Stimulated activated memory B cell treated with anti-CD40 and anti-IgM and Interleukin-4, amounts not matched to agents 10 μg/mL and 1 μg/mL and 100 μg/mL, for 72 hours (primary cell): ENCODE data around the gene PMFBP1.

Experiments
- ATAC-seq: fragments of 150-1000 bp; cut with Tn5 transposase; 2 replicates; pipeline ENCODE4 v1.10.0; 2021
- H3K27ac Mint-ChIP-seq: one replicate; pipeline ENCODE4 v1.8.0; 2022; ENCODE audit warnings: mild to moderate bottlenecking, mixed read lengths
- H3K27me3 Mint-ChIP-seq: one replicate; pipeline ENCODE4 v1.8.0; 2022; ENCODE audit warnings: mixed read lengths
- H3K36me3 Mint-ChIP-seq: one replicate; pipeline ENCODE4 v1.8.0; 2022; ENCODE audit warnings: mixed read lengths
- H3K4me1 Mint-ChIP-seq: one replicate; pipeline ENCODE4 v1.8.0; 2022; ENCODE audit warnings: mixed read lengths
- H3K4me3 Mint-ChIP-seq: one replicate; pipeline ENCODE4 v1.8.0; 2022; ENCODE audit warnings: mild to moderate bottlenecking, moderate library complexity, mixed read lengths
- H3K9me3 Mint-ChIP-seq: one replicate; pipeline ENCODE4 v1.8.0; 2022; ENCODE audit warnings: mixed read lengths

The PMFBP1 gene

DNA sequence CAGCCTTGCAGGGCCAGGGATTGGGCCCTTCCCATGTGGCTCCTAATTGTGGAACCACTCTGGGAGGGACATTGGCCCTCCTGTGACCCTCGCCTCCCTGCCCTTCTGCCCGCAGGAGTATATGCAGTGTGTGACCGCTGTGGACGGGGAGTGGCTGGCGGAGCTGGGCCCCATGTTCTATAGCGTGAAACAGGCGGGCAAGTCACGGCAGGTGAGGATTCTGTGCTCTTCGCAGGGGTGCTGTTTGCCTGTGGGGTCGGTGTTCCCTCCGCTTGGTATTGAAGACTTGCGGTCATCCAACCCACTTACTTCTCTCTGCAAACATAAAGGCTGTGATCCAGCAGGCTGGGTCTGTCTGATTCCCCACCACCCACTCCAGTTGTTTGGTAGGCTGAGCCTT lies 62.7 kb downstream of the PMFBP1 start:
- Mint-ChIP-seq H3K4me3 (no peak overlapping the region), H3K36me3 (peaks cover 99% of the 10 kb centered on the region), H3K27ac (no peak overlapping the region), H3K27me3 (no peaks in the 10 kb centered on the region), H3K4me1 (no peaks in the 10 kb centered on the region), H3K9me3 (no peaks in the 10 kb centered on the region)
- ATAC-seq = no peak

DNA sequence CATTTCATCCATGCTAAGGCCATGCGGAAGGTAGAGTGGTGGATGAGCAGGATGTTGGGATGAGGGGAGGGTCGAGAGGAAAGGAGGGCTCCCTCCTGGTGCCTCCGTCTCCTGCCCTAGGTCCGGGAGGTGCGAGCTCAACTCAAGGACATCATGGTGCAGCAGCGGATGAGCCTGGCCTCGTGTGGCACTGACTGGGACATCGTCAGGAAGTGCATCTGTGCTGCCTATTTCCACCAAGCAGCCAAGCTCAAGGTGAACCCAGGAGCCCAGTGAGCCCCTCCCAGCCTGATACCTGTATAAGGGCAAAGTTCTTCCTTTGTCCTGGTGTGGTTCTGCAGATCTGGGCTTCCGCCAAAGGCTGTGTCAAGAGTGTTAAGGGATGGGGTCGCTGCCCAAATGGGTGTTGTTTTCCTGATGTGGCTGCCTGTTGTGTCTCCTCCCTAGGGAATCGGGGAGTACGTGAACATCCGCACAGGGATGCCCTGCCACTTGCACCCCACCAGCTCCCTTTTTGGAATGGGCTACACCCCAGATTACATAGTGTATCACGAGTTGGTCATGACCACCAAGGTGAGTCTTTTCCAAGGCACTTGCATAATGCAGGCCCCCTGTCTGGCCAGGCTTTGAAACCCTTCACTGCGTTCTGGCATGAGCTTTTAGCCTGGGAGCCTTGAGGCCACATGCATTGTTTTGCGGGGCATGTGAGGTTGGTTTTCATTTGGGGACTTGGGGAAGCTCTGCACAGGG lies 63.4 kb downstream of the PMFBP1 start:
- Mint-ChIP-seq H3K36me3 (peaks cover 99% of the 10 kb centered on the region), H3K4me1 (no peaks in the 10 kb centered on the region)

DNA sequence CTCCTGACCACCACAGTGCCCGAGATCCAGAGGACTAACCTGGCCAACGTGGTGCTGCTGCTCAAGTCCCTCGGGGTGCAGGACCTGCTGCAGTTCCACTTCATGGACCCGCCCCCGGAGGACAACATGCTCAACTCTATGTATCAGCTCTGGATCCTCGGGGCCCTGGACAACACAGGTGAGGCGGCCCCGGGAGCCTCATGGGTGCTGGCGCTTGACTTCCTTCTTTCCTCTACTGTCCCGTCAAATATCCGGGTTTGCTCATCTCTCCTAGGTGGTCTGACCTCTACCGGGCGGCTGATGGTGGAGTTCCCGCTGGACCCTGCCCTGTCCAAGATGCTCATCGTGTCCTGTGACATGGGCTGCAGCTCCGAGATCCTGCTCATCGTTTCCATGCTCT lies 64.6 kb downstream of the PMFBP1 start:
- no peak overlapping the region for H3K27ac Mint-ChIP-seq
- H3K27me3 Mint-ChIP-seq = no peaks in the 10 kb centered on the region
- ATAC-seq = no peak
- H3K36me3 Mint-ChIP-seq = peaks cover 99% of the 10 kb centered on the region
- H3K4me3 Mint-ChIP-seq = no peak overlapping the region
- H3K9me3 Mint-ChIP-seq = no peaks in the 10 kb centered on the region
- H3K4me1 Mint-ChIP-seq = no peaks in the 10 kb centered on the region

More for the DNA sequence above, 63.4 kb downstream of the PMFBP1 start:
- no peaks in the 10 kb centered on the region for H3K27me3 Mint-ChIP-seq
- H3K4me3 Mint-ChIP-seq = no peak overlapping the region
- no peak overlapping the region for H3K27ac Mint-ChIP-seq
- no peak for ATAC-seq
- no peaks in the 10 kb centered on the region for H3K9me3 Mint-ChIP-seq

DNA sequence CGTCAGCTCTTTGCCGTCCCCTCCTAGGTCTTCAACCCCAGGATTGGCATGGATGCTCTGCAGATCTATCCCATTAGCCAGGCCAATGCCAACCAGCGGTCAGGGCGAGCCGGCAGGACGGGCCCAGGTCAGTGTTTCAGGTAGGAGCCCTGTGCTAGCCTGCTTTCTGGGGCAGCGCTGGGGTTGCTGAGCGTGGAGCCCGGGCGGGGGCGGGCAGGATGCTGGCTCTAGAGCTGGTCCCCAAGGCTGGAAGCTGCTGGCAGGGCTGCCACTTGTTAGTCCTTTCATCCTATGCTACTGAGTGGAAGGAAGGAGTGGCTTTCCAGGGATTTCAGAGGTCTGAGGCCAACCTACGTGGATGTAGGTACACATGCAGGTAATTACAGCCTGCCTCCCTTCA lies 66.0 kb downstream of the PMFBP1 start:
- Mint-ChIP-seq H3K4me1 (peaks cover 9% of the 10 kb centered on the region), H3K36me3 (peaks cover 98% of the 10 kb centered on the region), H3K27me3 (no peaks in the 10 kb centered on the region), H3K4me3 (no peak overlapping the region), H3K27ac (no peak overlapping the region), H3K9me3 (no peaks in the 10 kb centered on the region)
- no peak for ATAC-seq

DNA sequence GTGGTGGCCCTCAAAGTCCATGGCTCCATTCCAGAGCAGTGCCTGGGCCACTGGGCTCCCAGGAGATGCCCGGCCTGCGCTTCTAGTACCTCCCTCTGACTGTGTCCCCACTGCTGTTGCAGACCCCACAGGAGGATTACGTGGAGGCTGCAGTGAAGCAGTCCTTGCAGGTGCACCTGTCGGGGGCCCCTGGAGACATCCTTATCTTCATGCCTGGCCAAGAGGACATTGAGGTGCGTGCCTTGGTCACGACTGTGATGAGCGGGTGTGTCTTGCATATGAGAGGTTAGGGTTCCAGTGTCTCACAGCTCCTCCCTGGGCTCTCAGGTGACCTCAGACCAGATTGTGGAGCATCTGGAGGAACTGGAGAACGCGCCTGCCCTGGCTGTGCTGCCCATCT lies 67.0 kb downstream of the PMFBP1 start:
- Mint-ChIP-seq H3K36me3 (peaks cover 98% of the 10 kb centered on the region), H3K27me3 (no peaks in the 10 kb centered on the region), H3K4me3 (no peak overlapping the region), H3K9me3 (no peaks in the 10 kb centered on the region), H3K4me1 (peaks cover 9% of the 10 kb centered on the region), H3K27ac (no peak overlapping the region)
- ATAC-seq = no peak

DNA sequence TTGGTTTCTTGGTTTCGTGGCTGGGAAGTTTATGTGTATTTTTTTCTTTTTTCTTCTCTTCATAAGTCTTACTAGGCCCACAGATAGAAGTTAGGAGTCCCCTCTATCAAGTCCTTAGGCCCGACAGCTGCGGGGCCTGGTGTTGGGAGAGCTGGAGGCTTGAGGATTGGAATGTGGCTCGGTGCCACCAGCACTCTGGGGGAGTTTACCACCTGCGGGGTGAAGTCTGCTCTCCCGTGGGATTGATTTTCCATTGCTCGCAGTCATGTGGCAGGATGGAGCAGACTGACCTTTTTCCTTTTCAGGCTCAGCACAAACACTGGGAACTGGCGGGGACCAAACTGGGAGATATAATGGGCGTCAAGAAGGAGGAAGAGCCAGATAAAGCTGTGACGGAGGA lies 70.8 kb downstream of the PMFBP1 start:
- H3K27ac Mint-ChIP-seq = peak overlapping the region; percentile 55
- peaks cover 95% of the 10 kb centered on the region for H3K36me3 Mint-ChIP-seq
- H3K9me3 Mint-ChIP-seq = no peaks in the 10 kb centered on the region

DNA sequence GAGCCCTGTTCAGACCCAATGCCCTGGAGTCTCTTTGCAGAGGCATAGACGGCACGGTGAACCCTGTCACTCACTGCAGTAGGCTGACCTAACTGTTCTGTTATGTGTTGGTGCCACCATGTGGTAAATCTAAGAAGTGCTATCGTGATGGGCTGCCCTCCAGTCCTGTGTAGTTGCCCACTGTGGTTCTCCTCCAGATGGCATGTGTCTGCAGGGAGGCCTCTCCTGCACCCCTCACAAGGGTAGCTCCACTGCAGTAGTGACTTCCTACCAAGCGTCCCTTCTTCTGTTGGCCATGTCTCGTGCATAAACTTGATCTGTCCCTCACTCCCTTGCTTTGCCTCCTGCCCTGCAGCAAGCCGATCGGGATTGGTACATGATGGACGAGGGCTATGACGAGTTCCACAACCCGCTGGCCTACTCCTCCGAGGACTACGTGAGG lies 72.6 kb downstream of the PMFBP1 start:
- no peak overlapping the region for H3K4me3 Mint-ChIP-seq
- peaks cover 84% of the 10 kb centered on the region for H3K36me3 Mint-ChIP-seq
- H3K9me3 Mint-ChIP-seq = no peaks in the 10 kb centered on the region
- no peaks in the 10 kb centered on the region for H3K27me3 Mint-ChIP-seq
- H3K27ac Mint-ChIP-seq = no peak overlapping the region
- ATAC-seq = peak; percentile 76
- H3K4me1 Mint-ChIP-seq = peaks cover 47% of the 10 kb centered on the region

More for the DNA sequence above, 70.8 kb downstream of the PMFBP1 start:
- Mint-ChIP-seq H3K27me3 (no peaks in the 10 kb centered on the region), H3K4me1 (peaks cover 29% of the 10 kb centered on the region), H3K4me3 (no peak overlapping the region)
- no peak for ATAC-seq

DNA sequence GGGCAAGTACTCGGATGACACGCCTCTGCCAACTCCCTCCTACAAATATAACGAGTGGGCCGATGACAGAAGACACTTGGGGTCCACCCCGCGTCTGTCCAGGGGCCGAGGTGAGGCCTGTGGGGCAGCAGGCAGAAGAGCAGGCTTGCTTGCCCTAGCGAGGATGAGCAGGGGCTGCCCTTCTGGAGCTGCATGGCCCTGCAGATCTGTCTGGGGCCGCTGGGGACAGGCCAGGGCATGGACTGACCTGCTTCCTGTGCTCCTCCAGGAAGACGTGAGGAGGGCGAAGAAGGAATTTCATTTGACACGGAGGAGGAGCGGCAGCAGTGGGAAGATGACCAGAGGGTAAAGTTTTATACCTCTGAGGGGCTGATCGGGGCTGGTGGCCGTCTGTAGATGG lies 73.0 kb downstream of the PMFBP1 start:
- Mint-ChIP-seq H3K36me3 (peaks cover 79% of the 10 kb centered on the region), H3K9me3 (no peaks in the 10 kb centered on the region), H3K4me1 (peaks cover 52% of the 10 kb centered on the region), H3K27ac (no peak overlapping the region), H3K4me3 (no peak overlapping the region), H3K27me3 (no peaks in the 10 kb centered on the region)
- no peak for ATAC-seq

DNA sequence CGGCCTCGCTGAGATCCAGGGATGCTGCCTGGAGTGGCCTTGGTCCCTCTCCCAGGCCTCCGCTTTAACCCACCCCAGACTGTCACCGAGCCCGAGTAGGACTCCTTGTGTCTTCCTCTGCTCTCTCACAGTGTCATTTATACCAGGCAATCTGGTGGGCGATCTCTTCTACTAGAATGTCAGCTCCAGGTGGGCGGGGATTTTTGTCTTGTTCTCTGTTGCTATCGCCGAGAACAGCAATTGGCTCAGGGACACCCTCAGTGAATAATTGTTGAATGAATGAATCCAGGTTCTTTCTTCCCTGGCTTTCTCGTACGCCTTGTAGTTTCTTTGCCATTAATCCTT lies 77.7 kb downstream of the PMFBP1 start:
- peak overlapping the region; percentile 94 for H3K27ac Mint-ChIP-seq
- H3K36me3 Mint-ChIP-seq = peaks cover 49% of the 10 kb centered on the region
- H3K9me3 Mint-ChIP-seq = no peaks in the 10 kb centered on the region
- no peak for ATAC-seq
- peaks cover 68% of the 10 kb centered on the region for H3K4me1 Mint-ChIP-seq
- no peaks in the 10 kb centered on the region for H3K27me3 Mint-ChIP-seq
- peak overlapping the region; percentile 96 for H3K4me3 Mint-ChIP-seq

DNA sequence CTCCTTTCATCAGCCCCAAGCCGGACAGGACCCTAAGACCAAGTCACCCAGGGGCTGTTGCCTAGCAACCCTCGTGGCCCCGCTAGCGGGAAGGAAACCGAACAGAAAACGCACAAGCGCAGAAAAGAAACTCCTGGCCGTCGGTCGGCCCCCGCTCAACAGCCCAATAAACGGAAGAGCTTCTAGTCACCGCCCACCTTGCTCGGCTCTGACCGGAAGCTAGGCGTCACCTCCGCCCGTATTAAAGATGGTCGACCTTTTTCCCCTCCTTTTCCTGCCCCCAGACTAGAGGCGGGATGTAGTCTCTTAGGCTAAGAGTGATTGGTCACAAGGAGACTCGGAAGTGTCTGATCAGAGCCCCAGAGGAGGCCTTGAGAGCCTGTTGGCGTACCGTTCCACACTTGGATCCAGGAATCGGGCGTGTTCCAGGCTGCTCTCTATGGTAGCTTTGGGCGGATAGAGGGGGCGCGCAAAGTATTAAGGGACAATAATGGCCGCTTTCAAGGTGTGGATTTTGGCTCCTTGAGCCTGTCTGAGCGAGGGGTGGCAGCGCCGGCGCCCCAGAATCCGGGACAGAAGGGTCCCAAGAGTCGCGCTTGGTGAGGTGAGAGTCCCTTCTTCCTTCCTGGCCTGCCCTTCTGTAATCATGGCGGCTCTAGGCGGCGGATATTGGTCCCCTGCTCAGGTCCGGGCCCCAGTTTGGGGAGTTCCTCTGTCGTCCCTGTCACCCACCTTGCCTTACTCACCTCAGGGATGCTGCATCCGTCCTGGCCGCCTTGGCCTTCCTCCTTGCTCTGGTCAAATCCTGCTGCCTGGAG lies 78.3 kb downstream of the PMFBP1 start, which contains the start of the genes DHX38 and TXNL4B:
DHX38 (plus strand) TSS at position 400 of the 818 bp plus-strand sequence. CDS start 2,311 bp downstream, outside the sequence.
TXNL4B (minus strand) TSS at position 173 of the 818 bp plus-strand sequence. CDS start 2,871 bp downstream, outside the sequence.
- peak; percentile 100 for ATAC-seq
- peaks cover 49% of the 10 kb centered on the region for H3K36me3 Mint-ChIP-seq
- H3K4me3 Mint-ChIP-seq = peak within 1 kb of the TSS; percentile 96
- H3K4me1 Mint-ChIP-seq = peaks cover 62% of the 10 kb centered on the region
- H3K27me3 Mint-ChIP-seq = no peaks in the 10 kb centered on the region
- H3K27ac Mint-ChIP-seq = peak within 1 kb of the TSS; percentile 94
- no peaks in the 10 kb centered on the region for H3K9me3 Mint-ChIP-seq

DNA sequence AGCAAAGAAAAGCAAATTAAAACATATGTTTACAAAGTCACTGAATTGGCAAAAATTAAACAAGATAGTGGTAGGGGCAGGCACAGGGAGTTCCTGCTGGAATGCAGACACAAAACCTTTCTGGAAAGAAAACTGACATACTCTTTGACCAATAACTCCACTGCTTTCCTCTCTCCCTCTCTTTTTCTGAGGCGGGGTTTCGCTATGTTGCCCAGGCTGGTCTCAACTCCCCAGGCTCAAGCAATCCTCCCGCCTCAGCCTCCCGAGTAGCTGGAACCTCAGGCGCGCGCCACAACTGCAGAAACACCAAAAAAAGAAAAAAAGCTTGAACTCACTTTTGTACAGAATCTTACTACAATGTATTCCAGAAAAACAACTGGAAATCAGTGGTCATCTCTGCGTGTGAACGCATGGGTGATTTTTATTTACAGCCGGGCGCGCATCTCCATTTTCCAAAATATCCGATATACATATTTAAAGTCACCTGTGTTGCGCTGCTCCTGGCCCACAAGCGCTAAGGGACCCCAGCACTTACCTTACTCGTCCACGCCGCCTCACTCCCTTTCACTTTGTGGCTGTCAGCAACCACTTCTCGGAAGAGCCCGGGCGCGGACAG lies 79.0 kb downstream of the PMFBP1 start:
- Mint-ChIP-seq H3K27ac (peak overlapping the region; percentile 94), H3K4me3 (peak overlapping the region; percentile 96), H3K27me3 (no peaks in the 10 kb centered on the region), H3K36me3 (peaks cover 45% of the 10 kb centered on the region), H3K4me1 (peaks cover 60% of the 10 kb centered on the region), H3K9me3 (no peaks in the 10 kb centered on the region)
- ATAC-seq = peak; percentile 60

DNA sequence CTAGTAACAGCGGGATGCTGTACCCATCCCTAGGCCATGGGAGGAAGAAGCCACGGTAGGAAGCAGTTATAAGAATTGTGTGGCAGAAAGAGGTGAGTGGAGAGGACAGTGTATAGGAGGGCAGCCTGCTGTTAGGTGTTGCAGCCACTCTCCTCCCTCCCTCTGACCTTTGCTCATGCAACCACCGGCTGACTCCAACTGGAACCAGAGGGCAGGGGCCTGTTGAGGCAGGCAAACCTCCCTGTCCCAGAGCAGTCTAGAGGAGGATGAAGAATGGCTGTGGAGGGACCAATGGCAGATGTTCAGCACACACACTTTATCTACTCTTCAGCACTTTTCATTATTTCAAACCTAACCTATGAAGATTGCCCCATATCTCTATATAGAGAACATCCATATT lies 80.7 kb downstream of the PMFBP1 start:
- H3K4me1 Mint-ChIP-seq = peaks cover 52% of the 10 kb centered on the region
- H3K4me3 Mint-ChIP-seq = no peak overlapping the region

DNA sequence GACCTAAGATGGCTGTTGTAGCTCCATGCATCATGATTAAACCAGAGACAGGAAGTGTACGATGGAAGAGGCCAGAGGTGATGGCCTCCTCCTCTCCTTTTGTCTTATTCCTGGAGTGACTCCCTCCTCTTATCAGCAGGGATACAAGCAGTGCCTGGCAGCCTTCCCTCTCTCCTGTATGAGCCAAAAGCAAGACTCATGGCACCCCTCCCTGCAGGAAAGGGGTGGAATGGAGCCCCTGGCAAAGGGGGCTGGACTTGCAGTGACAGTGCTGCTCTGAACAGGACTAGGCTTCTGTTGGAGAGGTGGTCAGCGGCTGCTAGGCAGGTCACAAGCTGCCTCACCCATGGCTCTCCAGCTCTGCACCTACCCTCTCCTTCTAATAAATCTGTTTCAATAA lies 87.0 kb downstream of the PMFBP1 start:
- Mint-ChIP-seq H3K4me1 (peaks cover 6% of the 10 kb centered on the region), H3K36me3 (peaks cover 45% of the 10 kb centered on the region), H3K4me3 (no peak overlapping the region), H3K27ac (no peak overlapping the region), H3K27me3 (no peaks in the 10 kb centered on the region), H3K9me3 (no peaks in the 10 kb centered on the region)
- no peak for ATAC-seq

More for the DNA sequence above, 80.7 kb downstream of the PMFBP1 start:
- Mint-ChIP-seq H3K27me3 (no peaks in the 10 kb centered on the region), H3K36me3 (peaks cover 32% of the 10 kb centered on the region), H3K27ac (no peak overlapping the region), H3K9me3 (no peaks in the 10 kb centered on the region)
- no peak for ATAC-seq

DNA sequence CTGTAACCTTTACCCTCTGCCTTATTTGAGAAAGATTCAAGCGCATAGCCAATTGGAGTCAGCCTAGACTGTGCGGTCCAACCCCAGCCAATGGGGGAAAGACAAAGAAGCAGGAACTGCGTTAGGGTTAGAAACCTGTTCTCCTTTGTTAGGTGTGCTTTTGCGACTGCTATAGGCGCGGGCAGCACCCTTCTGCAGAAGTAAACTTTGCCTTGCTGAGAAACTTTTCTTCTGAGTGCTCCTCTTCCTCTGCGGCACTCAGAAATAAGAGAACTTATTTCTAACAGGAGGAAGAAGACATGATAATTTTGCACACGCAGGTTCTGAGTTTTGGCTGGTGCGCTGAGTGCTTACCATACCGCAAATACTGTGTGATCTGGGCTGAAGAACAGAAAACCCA lies 87.5 kb downstream of the PMFBP1 start:
- no peak for ATAC-seq
- Mint-ChIP-seq H3K36me3 (peaks cover 40% of the 10 kb centered on the region), H3K4me1 (peaks cover 6% of the 10 kb centered on the region), H3K9me3 (no peaks in the 10 kb centered on the region), H3K27ac (no peak overlapping the region), H3K4me3 (no peak overlapping the region), H3K27me3 (no peaks in the 10 kb centered on the region)

DNA sequence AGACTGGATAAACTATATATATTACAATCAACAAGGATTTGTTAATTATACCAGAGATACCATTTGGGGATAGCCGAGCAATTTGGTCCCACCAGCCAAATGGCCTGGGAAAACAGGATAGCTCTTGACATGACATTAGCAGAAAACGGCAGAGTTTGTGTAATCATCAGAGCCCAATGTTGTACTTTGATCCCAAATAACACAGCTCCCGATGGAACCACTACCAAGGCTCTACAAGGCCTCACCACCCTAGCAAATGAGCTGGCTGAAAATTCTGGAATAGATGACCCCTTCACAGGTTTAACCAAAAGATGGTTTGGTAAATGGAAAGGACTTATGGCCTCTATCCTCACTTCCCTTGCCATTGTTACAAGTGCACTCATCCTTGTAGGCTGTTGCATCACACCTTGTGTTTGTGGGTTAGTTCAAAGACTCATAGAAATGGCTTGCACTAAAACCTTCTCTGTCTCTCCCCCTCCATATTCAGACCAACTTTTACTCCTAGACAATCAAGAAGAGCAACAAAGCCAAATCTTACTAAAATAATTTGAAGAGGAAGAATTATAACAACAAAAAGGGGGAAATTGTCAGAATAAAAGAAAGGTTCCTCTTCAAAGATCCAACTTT lies 88.1 kb downstream of the PMFBP1 start:
- no peaks in the 10 kb centered on the region for H3K9me3 Mint-ChIP-seq
- no peak for ATAC-seq
- no peaks in the 10 kb centered on the region for H3K27me3 Mint-ChIP-seq
- peaks cover 6% of the 10 kb centered on the region for H3K4me1 Mint-ChIP-seq
- no peak overlapping the region for H3K27ac Mint-ChIP-seq
- no peak overlapping the region for H3K4me3 Mint-ChIP-seq
- peaks cover 34% of the 10 kb centered on the region for H3K36me3 Mint-ChIP-seq
